Epithelial cell of esophagus (primary cell): Measurements from ENCODE around the gene CDC26.

Experiments
- DNase-seq: peaks from one replicate; pipeline ENCODE4 v3.0.0; 2010; ENCODE audit warnings: low read depth
- H3K4me3 ChIP-seq: 2 replicates; pipeline ENCODE4 v1.5.1; 2011; ENCODE audit warnings: mild to moderate bottlenecking, low read length, control low read depth
- CTCF ChIP-seq: IDR thresholded peaks from 2 replicates; pipeline ENCODE4 v1.5.1; 2011; ENCODE audit warnings: low read depth, mild to moderate bottlenecking, low read length, control low read depth, inconsistent platforms; ENCODE audit not compliant: insufficient read depth; ENCODE audit errors: missing control alignments

The CDC26 gene

GRCh38 chr9:113223963-113224362 lies 51.4 kb downstream of the CDC26 start:
- no peak overlapping the region for H3K4me3 ChIP-seq
- no peak for TF ChIP-seq CTCF
- no peak for DNase-seq

DNA sequence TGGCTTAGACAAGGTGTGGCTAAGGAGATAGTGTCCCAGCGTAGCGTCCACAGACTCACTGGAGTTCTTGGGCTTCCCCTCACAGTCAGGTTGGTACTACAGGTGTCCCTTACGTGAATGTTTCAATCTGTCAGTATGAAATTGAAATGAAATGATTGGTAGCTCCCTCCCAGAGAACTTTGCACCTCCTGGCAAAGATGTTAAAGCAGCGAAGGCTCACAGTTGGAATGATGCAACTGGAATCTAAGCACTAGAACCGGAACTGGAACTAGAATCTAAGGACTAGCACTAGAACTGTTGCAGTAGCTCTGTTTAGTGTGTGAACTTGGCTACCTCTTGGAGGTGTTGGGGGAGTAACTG lies 52.9 kb downstream of the CDC26 start:
- DNase-seq = peak; percentile 20
- no peak for TF ChIP-seq CTCF
- peak overlapping the region; percentile 97 for H3K4me3 ChIP-seq

GRCh38 chr9:113221800-113222481 lies 53.4 kb downstream of the CDC26 start:
- peak; percentile 12 for DNase-seq
- H3K4me3 ChIP-seq = peak overlapping the region; percentile 97
- TF ChIP-seq CTCF = no peak

DNA sequence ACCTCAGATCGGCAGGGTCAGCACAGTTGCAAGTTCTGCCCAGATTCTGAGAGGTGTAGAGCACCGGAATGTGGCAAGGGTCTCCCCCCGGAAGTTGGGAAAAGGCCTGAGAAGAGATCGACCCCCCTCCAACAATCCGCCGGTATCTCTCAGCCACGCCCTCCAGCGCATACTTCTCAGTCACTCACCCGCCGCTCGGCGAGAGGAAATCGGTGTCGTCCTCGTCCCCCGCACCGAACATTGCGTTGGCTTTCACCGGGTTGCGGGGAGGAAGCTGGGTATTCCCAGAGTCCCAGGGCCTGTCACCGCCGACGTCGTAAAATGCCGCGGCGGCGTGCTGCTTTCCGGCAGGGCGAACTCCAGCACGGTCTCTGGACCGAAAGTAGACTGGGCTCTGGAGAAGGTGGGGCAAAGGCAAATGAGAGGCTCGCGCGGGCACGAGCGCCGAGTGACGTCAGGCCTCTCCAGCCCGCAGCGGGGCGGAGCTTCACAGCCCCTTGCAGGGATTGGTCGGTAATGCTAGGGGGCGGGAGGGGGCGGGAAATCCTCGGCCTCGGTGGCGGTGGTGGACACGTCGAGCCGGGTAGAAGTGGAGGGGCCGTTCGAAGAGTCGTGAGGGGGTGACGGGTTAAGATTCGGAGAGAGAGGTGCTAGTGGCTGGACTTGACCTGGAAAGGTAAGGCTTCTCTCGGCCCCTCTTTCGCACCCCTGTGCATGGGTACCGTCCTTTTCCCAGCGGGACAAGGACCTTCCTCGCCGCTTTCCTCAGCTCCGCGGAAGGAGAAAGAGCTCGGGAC lies 54.2 kb downstream of the CDC26 start, which contains the start of the genes FKBP15 and SLC31A1:
TSS of gene FKBP15 (minus strand) at position 275 of the 797 bp plus-strand sequence. CDS start at position 241, 34 bp downstream.
TSS of gene SLC31A1 (plus strand) at position 542 of the 797 bp plus-strand sequence. CDS start 34,605 bp downstream, outside the sequence.
- no peak for TF ChIP-seq CTCF
- peak within 1 kb of the TSS; percentile 97 for H3K4me3 ChIP-seq
- DNase-seq = peak; percentile 99

- no peak for TF ChIP-seq CTCF
- peak; percentile 13 for DNase-seq
Observed at GRCh38 chr9:113220467-113221002, 54.8 kb downstream of the CDC26 start.

DNA sequence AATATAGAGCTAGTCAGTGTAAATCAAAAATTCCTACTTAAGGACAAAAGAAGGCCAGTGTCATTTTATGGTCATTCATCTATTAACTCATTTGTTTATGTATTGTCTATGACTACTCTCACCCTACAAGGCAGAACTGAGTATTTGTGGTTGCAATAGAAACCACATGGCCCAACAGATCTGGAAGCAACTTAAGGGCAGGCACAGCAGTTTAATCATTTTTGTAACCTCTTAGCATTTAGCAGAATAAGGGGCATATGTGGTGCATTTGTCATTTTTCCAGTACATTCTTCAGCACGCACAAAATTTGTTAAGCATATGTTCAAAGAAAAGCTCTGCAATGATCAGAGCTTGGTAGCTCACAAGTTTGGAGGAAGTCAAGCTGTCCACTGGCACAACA lies 55.4 kb downstream of the CDC26 start:
- no peak for TF ChIP-seq CTCF
- peak; percentile 33 for DNase-seq
- H3K4me3 ChIP-seq = peak overlapping the region; percentile 97

More at GRCh38 chr9:113220467-113221002, 54.8 kb downstream of the CDC26 start:
- peak overlapping the region; percentile 97 for H3K4me3 ChIP-seq
